ENCODE measurements around the gene RIMBP2. TPM values are rescaled to one million over a fixed set of nuclear protein-coding genes. Genes with fewer than 3 reads are reported as not detected.

The RIMBP2 gene
- total and polyA plus RNA-seq, 2 experiments from 2014 or later: not detected

- Histone ChIP-seq H3F3A (ENCODE audit: insufficient read depth) (no peaks in the 10 kb centered on the region), H3K27me3 (replicated peaks; ENCODE audit: insufficient read depth) (no peaks in the 10 kb centered on the region)
Observed at GRCh38 chr12:130562716-130563115, 153.4 kb downstream of the RIMBP2 start.

GRCh38 chr12:130560321-130560720 lies 155.8 kb downstream of the RIMBP2 start:
- Histone ChIP-seq H3K4me1 (ENCODE audit: insufficient read depth) (no peaks in the 10 kb centered on the region), H3K36me3 (ENCODE audit: low read depth) (no peaks in the 10 kb centered on the region), H4K20me1 (ENCODE audit: insufficient read depth) (no peaks in the 10 kb centered on the region), H3K9me3 (ENCODE audit: low read depth) (no peaks in the 10 kb centered on the region), H2AFZ (no peak overlapping the region), H3K4me2 (ENCODE audit: unreplicated experiment) (no peak overlapping the region), H3K9ac (no peak overlapping the region), H3K27ac (no peak overlapping the region), H3K79me2 (ENCODE audit: insufficient read depth) (no peaks in the 10 kb centered on the region), H3K27me3 (replicated peaks; ENCODE audit: insufficient read depth) (no peaks in the 10 kb centered on the region), H3K4me3 (no peak overlapping the region), H3K9me2 (ENCODE audit: insufficient read depth) (no peaks in the 10 kb centered on the region), H3F3A (ENCODE audit: insufficient read depth) (no peaks in the 10 kb centered on the region)
- in situ Hi-C loops (cut with MboI): no loop called here
- DNase-seq: no peak
- 63 to 65% methylated on average over 11 of the region's 11 CpGs for WGBS, 2 experiments (ENCODE audit: low coverage in 1 of 2, low lambda C conversion rate in 2 of 2, missing lambda C conversion rate in 2 of 2)
- TF ChIP-seq EZH2phosphoT487 (IDR thresholded peaks at IDR 0.05; ENCODE audit: insufficient read depth, low read depth) (no peak), EZH2 (IDR thresholded peaks at IDR 0.05; ENCODE audit: insufficient read depth, poor library complexity, severe bottlenecking) (no peak)

More at GRCh38 chr12:130562716-130563115, 153.4 kb downstream of the RIMBP2 start:
- Histone ChIP-seq H3K9me3 (ENCODE audit: low read depth) (no peaks in the 10 kb centered on the region), H3K27ac (no peak overlapping the region), H3K4me2 (ENCODE audit: unreplicated experiment) (no peak overlapping the region), H3K4me3 (no peak overlapping the region), H3K79me2 (ENCODE audit: insufficient read depth) (no peaks in the 10 kb centered on the region), H3K4me1 (ENCODE audit: insufficient read depth) (no peaks in the 10 kb centered on the region), H3K9ac (no peak overlapping the region), H2AFZ (no peak overlapping the region), H4K20me1 (ENCODE audit: insufficient read depth) (no peaks in the 10 kb centered on the region), H3K9me2 (ENCODE audit: insufficient read depth) (no peaks in the 10 kb centered on the region), H3K36me3 (ENCODE audit: low read depth) (no peaks in the 10 kb centered on the region)
- DNase-seq: no peak
- TF ChIP-seq EZH2 (IDR thresholded peaks at IDR 0.05; ENCODE audit: insufficient read depth, poor library complexity, severe bottlenecking): no peak
- TF ChIP-seq EZH2phosphoT487 (IDR thresholded peaks at IDR 0.05; ENCODE audit: insufficient read depth, low read depth): no peak
- 16 to 19% methylated on average over 5 of the region's 5 CpGs for WGBS, 2 experiments (ENCODE audit: low coverage in 1 of 2, low lambda C conversion rate in 2 of 2, missing lambda C conversion rate in 2 of 2)
- in situ Hi-C loops (cut with MboI): no loop called here

- in situ Hi-C loops (cut with MboI): no loop called here
- H3K4me3 ChIP-seq: no peak overlapping the region
- DNase-seq: no peak
- no peaks in the 10 kb centered on the region for H3K36me3 ChIP-seq (ENCODE audit: low read depth)
- WGBS, 2 experiments (ENCODE audit: low coverage in 1 of 2, low lambda C conversion rate in 2 of 2, missing lambda C conversion rate in 2 of 2): 36 to 45% methylated on average over 7 of the region's 7 CpGs
- H3K27me3 ChIP-seq (replicated peaks; ENCODE audit: insufficient read depth): no peaks in the 10 kb centered on the region
- H3K9me3 ChIP-seq (ENCODE audit: low read depth): no peaks in the 10 kb centered on the region
- TF ChIP-seq EZH2phosphoT487 (IDR thresholded peaks at IDR 0.05; ENCODE audit: insufficient read depth, low read depth) (no peak), EZH2 (IDR thresholded peaks at IDR 0.05; ENCODE audit: insufficient read depth, poor library complexity, severe bottlenecking) (no peak)
- H3F3A ChIP-seq (ENCODE audit: insufficient read depth): no peaks in the 10 kb centered on the region
- no peaks in the 10 kb centered on the region for H4K20me1 ChIP-seq (ENCODE audit: insufficient read depth)
- no peak overlapping the region for H3K9ac ChIP-seq
- no peak overlapping the region for H3K27ac ChIP-seq
- no peak overlapping the region for H2AFZ ChIP-seq
- no peaks in the 10 kb centered on the region for H3K4me1 ChIP-seq (ENCODE audit: insufficient read depth)
- H3K79me2 ChIP-seq (ENCODE audit: insufficient read depth): no peaks in the 10 kb centered on the region
- no peak overlapping the region for H3K4me2 ChIP-seq (ENCODE audit: unreplicated experiment)
- no peaks in the 10 kb centered on the region for H3K9me2 ChIP-seq (ENCODE audit: insufficient read depth)
Observed at GRCh38 chr12:130559806-130560205, 156.3 kb downstream of the RIMBP2 start.

- no peak overlapping the region for H3K4me3 ChIP-seq
- WGBS, 2 experiments (ENCODE audit: low coverage in 1 of 2, low lambda C conversion rate in 2 of 2, missing lambda C conversion rate in 2 of 2): 35 to 39% methylated on average over 16 of the region's 16 CpGs
- no peak overlapping the region for H3K9ac ChIP-seq
- H2AFZ ChIP-seq: no peak overlapping the region
- no peaks in the 10 kb centered on the region for H3K9me2 ChIP-seq (ENCODE audit: insufficient read depth)
- H3F3A ChIP-seq (ENCODE audit: insufficient read depth): no peaks in the 10 kb centered on the region
- no peaks in the 10 kb centered on the region for H3K36me3 ChIP-seq (ENCODE audit: low read depth)
- H3K27ac ChIP-seq: no peak overlapping the region
- H3K9me3 ChIP-seq (ENCODE audit: low read depth): no peaks in the 10 kb centered on the region
- H3K4me2 ChIP-seq (ENCODE audit: unreplicated experiment): no peak overlapping the region
- no peaks in the 10 kb centered on the region for H3K4me1 ChIP-seq (ENCODE audit: insufficient read depth)
- no peaks in the 10 kb centered on the region for H3K27me3 ChIP-seq (replicated peaks; ENCODE audit: insufficient read depth)
- DNase-seq: no peak
- in situ Hi-C loops (cut with MboI): no loop called here
- H3K79me2 ChIP-seq (ENCODE audit: insufficient read depth): no peaks in the 10 kb centered on the region
- TF ChIP-seq EZH2phosphoT487 (IDR thresholded peaks at IDR 0.05; ENCODE audit: insufficient read depth, low read depth): no peak
- TF ChIP-seq EZH2 (IDR thresholded peaks at IDR 0.05; ENCODE audit: insufficient read depth, poor library complexity, severe bottlenecking): no peak
- H4K20me1 ChIP-seq (ENCODE audit: insufficient read depth): no peaks in the 10 kb centered on the region
Observed at GRCh38 chr12:130557886-130558765, 158.0 kb downstream of the RIMBP2 start.
